ENCODE measurements around the gene LRRFIP1.

LRRFIP1 gene

GRCh38 chr2:237616373-237616733 is 11.0 kb upstream of the LRRFIP1 start:
- TF ChIP-seq NFIC (IDR thresholded peaks at IDR 0.05) (no peak), CEBPB (IDR thresholded peaks at IDR 0.05) (no peak), CREB1 (IDR thresholded peaks at IDR 0.05; ENCODE audit: low read depth) (no peak), TCF12 (IDR thresholded peaks at IDR 0.05; ENCODE audit: low read depth) (no peak), REST (IDR thresholded peaks at IDR 0.05; ENCODE audit: low read depth) (no peak), YY1 (IDR thresholded peaks at IDR 0.05; ENCODE audit: low read depth) (no peak), EGR1 (IDR thresholded peaks at IDR 0.05) (no peak), TEAD4 (IDR thresholded peaks at IDR 0.05) (no peak), TAF1 (IDR thresholded peaks at IDR 0.05; ENCODE audit: low read depth) (no peak), EP300 (IDR thresholded peaks at IDR 0.05; ENCODE audit: borderline replicate concordance) (no peak), FOXM1 (IDR thresholded peaks at IDR 0.05; ENCODE audit: borderline replicate concordance, low read depth) (no peak), RAD21 (IDR thresholded peaks at IDR 0.05; ENCODE audit: low read depth) (no peak), ZBTB7A (IDR thresholded peaks at IDR 0.05; ENCODE audit: low read depth) (no peak)
- TF ChIP-seq, protein P1, sequence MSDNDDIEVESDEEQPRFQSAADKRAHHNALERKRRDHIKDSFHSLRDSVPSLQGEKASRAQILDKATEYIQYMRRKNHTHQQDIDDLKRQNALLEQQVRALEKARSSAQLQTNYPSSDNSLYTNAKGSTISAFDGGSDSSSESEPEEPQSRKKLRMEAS (IDR thresholded peaks at IDR 0.05), result no peak
- TF ChIP-seq, protein P2, sequence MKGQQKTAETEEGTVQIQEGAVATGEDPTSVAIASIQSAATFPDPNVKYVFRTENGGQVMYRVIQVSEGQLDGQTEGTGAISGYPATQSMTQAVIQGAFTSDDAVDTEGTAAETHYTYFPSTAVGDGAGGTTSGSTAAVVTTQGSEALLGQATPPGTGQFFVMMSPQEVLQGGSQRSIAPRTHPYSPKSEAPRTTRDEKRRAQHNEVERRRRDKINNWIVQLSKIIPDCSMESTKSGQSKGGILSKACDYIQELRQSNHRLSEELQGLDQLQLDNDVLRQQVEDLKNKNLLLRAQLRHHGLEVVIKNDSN (IDR thresholded peaks at IDR 0.05), result no peak

DNA sequence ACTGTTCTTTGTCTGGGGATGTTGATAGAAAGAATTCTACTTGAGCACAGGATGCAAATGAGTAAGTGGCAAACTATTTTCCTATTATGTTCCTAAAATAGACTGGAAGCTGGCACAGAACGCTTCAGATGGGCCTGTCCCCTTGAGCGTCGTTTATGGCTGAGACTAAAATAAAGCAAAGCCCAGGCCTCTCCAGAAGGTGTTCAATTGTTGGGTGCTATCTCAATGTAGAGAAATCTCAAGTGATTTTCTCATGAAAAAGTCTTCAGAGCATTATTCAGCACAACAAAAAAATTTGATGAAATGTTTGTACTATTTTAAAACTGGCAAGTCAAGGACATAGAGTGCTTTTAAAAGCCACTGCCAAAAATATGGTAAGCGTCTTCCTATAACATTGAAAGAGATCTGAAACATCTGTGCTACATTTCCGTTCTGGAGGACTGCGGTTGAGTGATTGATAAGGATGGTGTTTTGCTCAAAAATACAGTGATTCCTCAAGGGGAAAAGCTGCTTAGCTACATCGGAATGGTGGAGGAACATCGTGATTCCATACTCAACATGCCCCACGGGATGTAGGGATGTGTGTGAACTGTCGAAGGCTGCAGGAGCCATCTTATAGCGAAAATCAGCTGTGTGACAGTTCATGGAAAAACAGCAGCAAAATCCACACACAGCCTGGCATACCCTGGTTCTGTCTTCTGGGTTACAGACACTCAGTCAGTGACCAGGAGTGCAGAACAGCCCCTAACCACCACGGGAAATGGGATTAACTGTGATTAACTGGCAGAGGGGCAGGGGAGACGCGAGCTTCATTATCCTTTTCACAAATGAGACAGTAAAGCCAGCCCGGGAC is 10.4 kb upstream of the LRRFIP1 start:
- no peak for TF ChIP-seq EP300 (IDR thresholded peaks at IDR 0.05; ENCODE audit: borderline replicate concordance)

DNA sequence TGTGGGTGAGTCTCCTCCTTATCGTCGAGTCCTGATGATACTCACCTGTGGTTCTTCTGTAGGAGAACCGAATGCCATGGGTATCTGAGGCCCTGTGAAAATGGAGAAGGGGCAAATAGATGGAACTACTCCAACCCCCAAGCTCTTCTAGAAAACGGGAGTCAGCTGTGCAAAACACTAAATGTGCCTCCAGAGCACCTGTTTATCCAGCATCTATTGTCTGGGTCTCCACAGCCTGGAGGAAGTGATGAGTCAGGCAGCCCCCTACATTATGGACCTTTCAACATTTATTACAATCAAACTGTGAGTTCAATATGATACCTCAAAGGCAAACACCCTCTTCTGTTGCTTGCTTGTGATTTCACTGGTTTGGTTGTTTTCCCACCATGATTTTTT is 9.8 kb upstream of the LRRFIP1 start:
- no peak for TF ChIP-seq ZBTB7A (IDR thresholded peaks at IDR 0.05; ENCODE audit: low read depth)
- TF ChIP-seq FOXM1 (IDR thresholded peaks at IDR 0.05; ENCODE audit: borderline replicate concordance, low read depth), result no peak
- TF ChIP-seq YY1 (IDR thresholded peaks at IDR 0.05; ENCODE audit: low read depth), result no peak
- TF ChIP-seq TAF1 (IDR thresholded peaks at IDR 0.05; ENCODE audit: low read depth), result no peak
- no peak for TF ChIP-seq TCF12 (IDR thresholded peaks at IDR 0.05; ENCODE audit: low read depth)
- no peak for TF ChIP-seq EP300 (IDR thresholded peaks at IDR 0.05; ENCODE audit: borderline replicate concordance)
- TF ChIP-seq NFIC (IDR thresholded peaks at IDR 0.05), result no peak
- no peak for TF ChIP-seq REST (IDR thresholded peaks at IDR 0.05; ENCODE audit: low read depth)
- TF ChIP-seq, protein P2 (IDR thresholded peaks at IDR 0.05), result no peak
- TF ChIP-seq, protein P1 (IDR thresholded peaks at IDR 0.05), result no peak
- TF ChIP-seq CEBPB (IDR thresholded peaks at IDR 0.05), result no peak
- no peak for TF ChIP-seq TEAD4 (IDR thresholded peaks at IDR 0.05)
- TF ChIP-seq RAD21 (IDR thresholded peaks at IDR 0.05; ENCODE audit: low read depth), result no peak
- no peak for TF ChIP-seq EGR1 (IDR thresholded peaks at IDR 0.05)
- no peak for TF ChIP-seq CREB1 (IDR thresholded peaks at IDR 0.05; ENCODE audit: low read depth)

GRCh38 chr2:237618449-237618848 is 8.9 kb upstream of the LRRFIP1 start:
- TF ChIP-seq EP300 (IDR thresholded peaks at IDR 0.05; ENCODE audit: borderline replicate concordance) (no peak), ZBTB7A (IDR thresholded peaks at IDR 0.05; ENCODE audit: low read depth) (no peak), TEAD4 (IDR thresholded peaks at IDR 0.05) (no peak), YY1 (IDR thresholded peaks at IDR 0.05; ENCODE audit: low read depth) (no peak), NFIC (IDR thresholded peaks at IDR 0.05) (no peak), EGR1 (IDR thresholded peaks at IDR 0.05) (no peak), REST (IDR thresholded peaks at IDR 0.05; ENCODE audit: low read depth) (no peak), FOXM1 (IDR thresholded peaks at IDR 0.05; ENCODE audit: borderline replicate concordance, low read depth) (no peak), TCF12 (IDR thresholded peaks at IDR 0.05; ENCODE audit: low read depth) (no peak), CEBPB (IDR thresholded peaks at IDR 0.05) (no peak), RAD21 (IDR thresholded peaks at IDR 0.05; ENCODE audit: low read depth) (no peak), TAF1 (IDR thresholded peaks at IDR 0.05; ENCODE audit: low read depth) (no peak), CREB1 (IDR thresholded peaks at IDR 0.05; ENCODE audit: low read depth) (no peak)
- TF ChIP-seq, protein P1 (IDR thresholded peaks at IDR 0.05), result no peak
- TF ChIP-seq, protein P2 (IDR thresholded peaks at IDR 0.05), result no peak
